Lower leg skin (tissue), 4 donors: ENCODE data around the gene AKAP3. TPM values are rescaled to one million over a fixed set of nuclear protein-coding genes. Genes with fewer than 3 reads are reported as not detected.
A peak's percentile ranks its signal among the peaks of the same experiment; 100 is the strongest.

Experiments used
- DNase-seq, 2 donors: peaks; one replicate each; pipeline ENCODE4 v3.0.0-alpha.2; 2019; ENCODE audit warnings: low spot score in 2 of 2
- H3K4me3 ChIP-seq: fragments of 200-600 bp; sonication (generic); 2 replicates; pipeline ENCODE4 v1.5.1; 2017; ENCODE audit warnings: mild to moderate bottlenecking, low read depth; ENCODE audit not compliant: poor library complexity, severe bottlenecking
- POLR2A ChIP-seq, 2 donors: fragments of 450-650 bp; IDR thresholded peaks; one replicate each; pipeline ENCODE4 v1.6.1; 2016 to 2017; ENCODE audit warnings: antibody characterized with exemption in 2 of 2, mild to moderate bottlenecking in 1 of 2, moderate library complexity in 1 of 2
- WGBS, 2 donors: methylation state at CpG; one replicate each; pipeline ENCODE4 v1.1.5; 2018; 5-methylcytosine and 5-hydroxymethylcytosine counted together
- intact Hi-C: fragments of 100-400 bp; cut with DNase I; formaldehyde crosslinking; loops from one replicate; pipeline ENCODE4 v1.15.0; 2023; ENCODE audit warnings: low total_unique reads
- total RNA-seq, 4 donors: library from RNA; depleted of rRNA; stranded (reverse); fragments of >200 nt; gene quantifications; one replicate each; pipeline ENCODE4 v1.1.0, GENCODE V29; 2016
- TF ChIP-seq, protein P1 (sequence below), 3 donors: fragments of 450-650 bp; IDR thresholded peaks; one replicate each; pipeline ENCODE4 v1.5.1; 2016; ENCODE audit warnings: antibody characterized with exemption in 3 of 3, mild to moderate bottlenecking in 3 of 3, moderate library complexity in 2 of 3

AKAP3 gene
- total RNA-seq, 4 donors from 2014 or later: 0.61 to 1.4 (median 1.0) TPM

DNA sequence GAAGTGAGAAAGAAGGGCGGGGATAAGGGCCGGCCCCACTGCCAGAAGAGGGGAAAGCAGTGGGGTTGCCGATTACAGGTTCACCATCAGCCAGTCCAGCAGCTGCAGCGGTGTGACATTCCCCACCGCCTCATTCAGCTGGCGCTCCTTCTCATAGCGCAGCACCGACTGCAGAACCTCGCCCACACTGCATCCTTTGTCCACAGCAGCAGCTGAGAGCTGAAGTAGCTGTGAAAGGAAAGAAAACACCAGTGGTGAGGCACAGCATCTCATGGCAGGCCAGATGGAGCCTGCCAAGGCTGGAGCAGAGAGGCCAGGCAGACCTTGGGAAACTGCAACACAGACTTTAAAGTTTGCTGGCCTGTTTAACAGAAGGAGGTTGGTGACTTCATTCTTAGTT is 33.2 kb downstream of the AKAP3 start:
- no peak for DNase-seq
- WGBS, 2 donors: 90 to 92% methylated on average over 9 of the region's 9 CpGs
- TF ChIP-seq, protein P1, sequence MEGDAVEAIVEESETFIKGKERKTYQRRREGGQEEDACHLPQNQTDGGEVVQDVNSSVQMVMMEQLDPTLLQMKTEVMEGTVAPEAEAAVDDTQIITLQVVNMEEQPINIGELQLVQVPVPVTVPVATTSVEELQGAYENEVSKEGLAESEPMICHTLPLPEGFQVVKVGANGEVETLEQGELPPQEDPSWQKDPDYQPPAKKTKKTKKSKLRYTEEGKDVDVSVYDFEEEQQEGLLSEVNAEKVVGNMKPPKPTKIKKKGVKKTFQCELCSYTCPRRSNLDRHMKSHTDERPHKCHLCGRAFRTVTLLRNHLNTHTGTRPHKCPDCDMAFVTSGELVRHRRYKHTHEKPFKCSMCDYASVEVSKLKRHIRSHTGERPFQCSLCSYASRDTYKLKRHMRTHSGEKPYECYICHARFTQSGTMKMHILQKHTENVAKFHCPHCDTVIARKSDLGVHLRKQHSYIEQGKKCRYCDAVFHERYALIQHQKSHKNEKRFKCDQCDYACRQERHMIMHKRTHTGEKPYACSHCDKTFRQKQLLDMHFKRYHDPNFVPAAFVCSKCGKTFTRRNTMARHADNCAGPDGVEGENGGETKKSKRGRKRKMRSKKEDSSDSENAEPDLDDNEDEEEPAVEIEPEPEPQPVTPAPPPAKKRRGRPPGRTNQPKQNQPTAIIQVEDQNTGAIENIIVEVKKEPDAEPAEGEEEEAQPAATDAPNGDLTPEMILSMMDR (IDR thresholded peaks at IDR 0.05): no peak
- TF ChIP-seq POLR2A (IDR thresholded peaks at IDR 0.05): no peak
- H3K4me3 ChIP-seq: no peak overlapping the region
- intact Hi-C loops: no loop called here

DNA sequence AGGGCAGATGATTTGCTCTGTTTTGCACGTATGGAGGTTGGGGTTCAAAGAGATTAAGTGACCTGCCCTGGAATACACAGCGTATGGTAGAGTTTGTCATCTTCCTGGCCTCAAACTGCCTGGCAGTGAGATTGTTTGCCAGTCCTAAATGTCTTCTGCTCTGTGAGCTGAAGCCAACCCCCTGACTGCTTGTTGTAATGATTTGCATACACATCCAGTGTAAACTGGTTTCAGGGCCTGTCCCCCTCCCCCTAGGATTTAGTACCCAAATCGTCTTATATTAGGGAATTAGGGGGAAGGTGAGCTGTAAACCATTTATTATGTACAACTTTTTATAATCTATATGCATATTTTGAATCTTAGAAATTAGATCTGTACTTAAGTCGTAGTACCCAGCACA is 38.4 kb downstream of the AKAP3 start:
- no peak for TF ChIP-seq POLR2A (IDR thresholded peaks at IDR 0.05)
- TF ChIP-seq, protein P1 (IDR thresholded peaks at IDR 0.05): no peak
- WGBS, 2 donors: 76 to 87% methylated on average over 4 of the region's 4 CpGs
- DNase-seq: no peak
- intact Hi-C loops: no loop called here
- H3K4me3 ChIP-seq: no peak overlapping the region

DNA sequence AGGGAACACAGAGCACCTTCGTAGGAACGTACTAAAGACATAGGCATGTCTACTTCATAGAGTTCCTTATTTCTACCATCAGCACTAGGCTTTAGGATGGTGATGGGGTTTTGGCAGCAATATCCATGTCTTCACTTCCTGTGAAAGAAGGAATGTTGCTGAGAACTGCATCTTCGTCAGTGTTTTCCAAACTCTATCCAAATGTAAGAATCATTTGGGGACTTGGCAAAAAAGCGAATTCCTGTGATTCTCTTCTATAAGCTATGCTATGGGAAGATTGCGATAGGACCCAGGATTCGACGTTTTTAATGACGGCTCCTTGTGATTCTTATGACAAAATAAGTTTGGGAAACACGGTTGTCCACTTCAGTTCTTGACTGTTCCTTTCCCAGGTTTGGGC is 39.8 kb downstream of the AKAP3 start:
- intact Hi-C loops: no loop called here
- DNase-seq: no peak
- TF ChIP-seq POLR2A (IDR thresholded peaks at IDR 0.05): no peak
- TF ChIP-seq, protein P1 (IDR thresholded peaks at IDR 0.05): no peak
- WGBS, 2 donors: 91 to 94% methylated on average over 9 of the region's 9 CpGs
- H3K4me3 ChIP-seq: no peak overlapping the region

DNA sequence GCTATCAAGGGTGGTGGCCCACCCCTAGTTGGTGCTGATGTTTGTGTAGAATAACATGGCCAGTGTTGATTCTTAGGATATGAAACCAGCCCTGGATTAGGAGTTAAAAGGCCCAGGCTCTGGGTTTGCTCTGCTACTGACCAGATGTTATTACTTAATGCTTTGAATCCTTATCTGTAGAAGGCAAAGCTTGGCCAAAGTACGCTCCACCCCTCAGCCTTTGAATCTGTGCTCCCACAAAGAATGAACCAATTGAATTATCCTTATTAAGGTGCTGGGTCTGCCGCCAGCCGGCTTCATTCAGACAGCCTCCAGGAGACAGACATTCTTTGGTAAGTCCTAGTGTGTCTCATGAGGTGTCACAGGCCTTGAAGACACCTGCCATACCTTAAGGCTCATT is 41.8 kb downstream of the AKAP3 start:
- no peak overlapping the region for H3K4me3 ChIP-seq
- TF ChIP-seq, protein P1 (IDR thresholded peaks at IDR 0.05): no peak
- TF ChIP-seq POLR2A (IDR thresholded peaks at IDR 0.05): no peak
- intact Hi-C loops: no loop called here
- no peak for DNase-seq
- whole genome bisulfite sequencing, 2 donors: 68 to 70% methylated on average over 3 of the region's 3 CpGs

DNA sequence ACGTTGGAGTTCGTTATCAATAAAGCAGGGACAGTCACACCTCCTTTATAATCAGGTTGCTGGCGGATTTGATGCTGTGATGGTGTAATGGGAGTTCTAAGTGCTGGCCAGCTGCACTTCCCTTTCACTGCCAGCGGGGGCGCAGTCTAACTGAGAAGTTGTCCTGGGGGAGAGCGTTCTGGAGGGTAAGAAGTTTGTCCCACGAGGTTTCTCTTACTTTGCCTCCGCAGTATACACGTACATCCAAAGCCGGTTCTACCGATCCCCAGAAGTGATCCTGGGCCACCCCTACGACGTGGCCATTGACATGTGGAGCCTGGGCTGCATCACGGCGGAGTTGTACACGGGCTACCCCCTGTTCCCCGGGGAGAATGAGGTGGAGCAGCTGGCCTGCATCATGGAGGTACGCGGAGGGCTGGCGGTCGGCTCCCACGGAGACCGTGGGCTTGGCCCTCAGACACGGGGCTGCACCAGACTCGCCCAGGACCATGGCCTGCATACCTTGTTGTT is 44.1 kb downstream of the AKAP3 start:
- 1% methylated on average over 24 to 25 of the region's 25 CpGs for WGBS, 2 donors
- peak; percentile 81 to 95 for DNase-seq
- H3K4me3 ChIP-seq: peak overlapping the region; percentile 81
- TF ChIP-seq, protein P1 (IDR thresholded peaks at IDR 0.05): peak in 1 of 3 donors; percentile 65
- no peak for TF ChIP-seq POLR2A (IDR thresholded peaks at IDR 0.05)
- intact Hi-C loops: no loop called here

DNA sequence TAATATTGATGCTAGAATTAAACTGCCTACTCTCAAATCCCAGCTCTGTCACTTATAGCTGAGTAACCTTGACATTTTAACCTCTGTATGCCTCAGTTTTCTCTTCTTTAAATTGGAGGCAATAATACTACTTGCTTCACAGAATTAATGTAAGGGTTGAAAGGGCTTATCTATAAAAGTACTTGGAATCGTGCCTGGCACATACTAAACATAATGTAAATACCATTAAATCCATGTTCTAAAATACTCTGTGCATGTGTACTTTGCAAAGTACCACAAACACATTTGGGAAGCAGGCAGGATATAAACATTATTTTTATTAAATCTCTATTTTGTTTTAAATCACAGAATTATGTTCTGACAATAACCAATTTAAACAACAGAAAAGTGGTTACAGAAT is 44.9 kb downstream of the AKAP3 start:
- WGBS, 2 donors: 16 to 37% methylated on average over 1 of the region's 1 CpG
- no peak overlapping the region for H3K4me3 ChIP-seq
- DNase-seq: no peak
- TF ChIP-seq, protein P1 (IDR thresholded peaks at IDR 0.05): no peak
- TF ChIP-seq POLR2A (IDR thresholded peaks at IDR 0.05): no peak
- intact Hi-C loops: no loop called here
